GM12873 (cell line): ENCODE data around the gene GPR146.

ENCODE experiments used
- TF ChIP-seq, protein P1 (sequence below): IDR thresholded peaks from 2 replicates; pipeline ENCODE4 v1.5.1; 2012; ENCODE audit warnings: low read depth, mild to moderate bottlenecking, moderate library complexity, low read length, control low read depth; ENCODE audit not compliant: insufficient read depth; ENCODE audit errors: missing control alignments

Gene GPR146

DNA sequence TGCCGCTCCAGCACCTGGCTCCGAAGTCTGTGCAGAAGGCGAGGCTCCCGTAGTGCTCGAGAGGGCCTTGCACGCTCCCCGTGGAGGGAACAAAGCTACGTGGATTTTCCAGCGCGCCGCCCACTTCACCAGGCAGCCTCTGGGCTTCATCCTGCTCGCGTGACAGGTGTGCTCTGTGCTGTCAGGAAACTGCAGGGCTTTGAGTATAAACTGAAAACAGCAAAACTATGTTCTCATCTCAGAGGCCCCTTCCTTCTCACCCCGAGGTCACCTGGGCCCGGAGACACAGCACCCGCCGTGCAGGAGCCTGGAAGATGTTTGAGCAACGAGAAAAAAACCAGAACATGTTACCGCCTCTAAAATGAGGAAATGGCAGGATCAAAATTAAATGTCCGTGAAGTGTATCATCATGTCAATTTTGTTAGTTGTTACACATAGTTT lies 17.6 kb upstream of the GPR146 start:
- TF ChIP-seq, protein P1, sequence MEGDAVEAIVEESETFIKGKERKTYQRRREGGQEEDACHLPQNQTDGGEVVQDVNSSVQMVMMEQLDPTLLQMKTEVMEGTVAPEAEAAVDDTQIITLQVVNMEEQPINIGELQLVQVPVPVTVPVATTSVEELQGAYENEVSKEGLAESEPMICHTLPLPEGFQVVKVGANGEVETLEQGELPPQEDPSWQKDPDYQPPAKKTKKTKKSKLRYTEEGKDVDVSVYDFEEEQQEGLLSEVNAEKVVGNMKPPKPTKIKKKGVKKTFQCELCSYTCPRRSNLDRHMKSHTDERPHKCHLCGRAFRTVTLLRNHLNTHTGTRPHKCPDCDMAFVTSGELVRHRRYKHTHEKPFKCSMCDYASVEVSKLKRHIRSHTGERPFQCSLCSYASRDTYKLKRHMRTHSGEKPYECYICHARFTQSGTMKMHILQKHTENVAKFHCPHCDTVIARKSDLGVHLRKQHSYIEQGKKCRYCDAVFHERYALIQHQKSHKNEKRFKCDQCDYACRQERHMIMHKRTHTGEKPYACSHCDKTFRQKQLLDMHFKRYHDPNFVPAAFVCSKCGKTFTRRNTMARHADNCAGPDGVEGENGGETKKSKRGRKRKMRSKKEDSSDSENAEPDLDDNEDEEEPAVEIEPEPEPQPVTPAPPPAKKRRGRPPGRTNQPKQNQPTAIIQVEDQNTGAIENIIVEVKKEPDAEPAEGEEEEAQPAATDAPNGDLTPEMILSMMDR: no peak

DNA sequence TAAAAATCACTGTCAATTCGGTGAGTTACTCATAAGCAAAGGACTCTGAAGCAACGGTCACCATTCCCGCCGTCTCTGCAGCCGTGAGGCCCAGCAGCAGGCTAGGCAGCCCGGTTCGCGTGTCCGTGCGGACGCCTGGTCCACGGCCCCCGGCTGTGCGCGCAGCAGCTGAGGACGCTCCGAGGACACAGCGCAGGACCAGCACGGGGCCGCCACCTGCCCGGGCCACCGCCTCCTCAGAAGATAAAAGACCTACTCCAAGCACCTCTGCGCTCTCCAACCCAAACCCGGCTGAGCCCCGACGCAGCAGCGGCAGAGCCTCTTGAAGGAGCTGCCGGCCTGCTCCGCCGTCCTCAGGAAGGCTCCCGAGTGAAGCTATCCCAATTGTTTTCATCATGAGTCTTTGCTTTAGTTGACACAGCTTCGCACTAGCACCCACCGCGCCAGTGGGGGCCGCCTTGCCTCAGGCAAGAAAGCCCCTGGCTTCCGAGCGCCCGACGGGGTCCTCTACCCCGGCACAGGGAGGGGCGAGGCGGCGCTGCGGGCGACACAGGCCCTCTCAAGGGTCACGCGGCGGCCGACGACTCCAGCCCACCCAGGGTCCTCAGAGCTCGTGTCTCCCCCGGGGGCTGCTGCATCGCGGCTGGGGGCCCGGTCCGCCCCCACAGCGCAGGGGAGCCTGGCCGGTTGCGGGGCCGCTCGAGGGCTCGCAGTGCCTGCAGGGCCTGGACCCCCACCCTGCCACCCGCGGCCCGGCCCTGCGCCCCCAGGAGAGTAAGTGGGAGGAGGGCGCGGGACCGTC lies 16.9 kb upstream of the GPR146 start:
- TF ChIP-seq, protein P1: no peak

DNA sequence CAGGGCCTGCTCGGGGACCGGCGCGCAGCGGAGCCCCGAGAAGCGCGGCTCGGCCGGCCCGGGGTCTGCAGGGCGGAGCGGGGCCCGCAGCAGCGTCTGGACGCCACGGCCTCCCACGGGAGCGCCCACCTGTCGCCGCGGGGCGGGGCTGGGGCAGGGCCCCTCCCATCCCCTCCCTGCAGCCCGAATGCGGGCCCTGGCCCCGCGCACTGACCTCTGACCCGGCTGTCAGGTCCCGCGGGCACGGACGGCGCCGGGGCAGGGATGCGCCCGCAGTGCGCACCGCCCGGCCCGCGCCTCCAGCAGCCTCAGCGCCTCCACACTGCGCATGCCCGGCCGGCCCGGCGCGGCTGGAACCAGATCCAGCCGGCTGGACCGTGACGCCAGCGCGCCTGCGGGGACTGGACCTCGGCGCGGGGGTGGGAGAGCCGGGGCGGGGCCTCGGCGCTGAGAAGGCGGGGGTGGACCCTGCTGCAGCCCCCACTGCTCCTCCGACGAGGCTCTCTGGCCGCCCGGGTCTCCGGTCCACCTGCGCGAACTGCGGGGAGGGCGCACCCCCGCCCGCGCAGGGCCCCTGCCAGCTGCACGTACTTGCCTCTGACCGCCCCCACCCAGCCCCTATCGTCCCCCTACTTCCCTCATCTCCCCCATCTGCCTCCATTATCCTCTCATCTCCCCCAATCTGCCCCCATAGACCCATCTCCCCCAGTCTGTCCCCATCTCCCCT lies 16.1 kb upstream of the GPR146 start:
- TF ChIP-seq, protein P1: no peak

DNA sequence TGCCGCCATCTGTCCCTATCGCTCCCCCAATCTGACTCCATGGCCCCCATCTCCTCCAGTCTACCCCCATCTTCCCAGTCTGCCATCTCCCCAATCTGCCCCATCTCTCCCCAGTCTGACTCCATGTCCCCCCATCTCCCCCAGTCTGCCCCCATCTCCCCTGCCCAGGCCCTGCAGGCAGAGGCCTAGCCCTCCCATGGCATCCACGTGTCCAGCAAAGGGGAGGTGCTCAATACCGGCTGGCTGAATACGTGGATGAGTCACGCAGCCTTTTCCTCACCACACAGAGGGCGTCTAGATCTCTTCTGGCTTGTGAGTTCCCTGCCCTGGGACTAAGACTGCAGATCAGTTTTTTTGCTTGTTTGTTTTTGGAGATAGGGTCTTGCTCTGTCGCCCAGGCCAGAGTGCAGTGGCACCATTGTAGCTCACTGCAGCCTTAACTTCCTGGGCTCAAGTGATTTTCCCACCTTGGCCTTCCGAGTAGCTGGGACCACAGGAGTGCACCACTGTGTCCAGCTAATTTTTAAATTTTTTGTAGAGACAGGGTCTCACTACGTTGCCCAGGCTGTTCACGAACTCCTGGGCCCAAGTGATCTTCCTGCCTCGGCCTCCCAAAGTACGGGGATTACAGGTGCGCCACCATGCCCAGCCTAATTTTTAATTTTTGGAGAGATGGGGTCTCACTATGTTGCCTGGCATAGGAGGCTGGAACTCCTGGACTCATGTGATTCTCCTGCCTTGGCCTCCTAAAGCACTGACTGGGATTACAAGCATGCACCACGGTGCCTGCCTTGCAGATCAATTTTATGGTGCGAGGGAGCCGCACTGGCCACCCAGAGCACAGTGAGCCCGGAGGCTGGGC lies 15.3 kb upstream of the GPR146 start:
- TF ChIP-seq, protein P1: no peak

DNA sequence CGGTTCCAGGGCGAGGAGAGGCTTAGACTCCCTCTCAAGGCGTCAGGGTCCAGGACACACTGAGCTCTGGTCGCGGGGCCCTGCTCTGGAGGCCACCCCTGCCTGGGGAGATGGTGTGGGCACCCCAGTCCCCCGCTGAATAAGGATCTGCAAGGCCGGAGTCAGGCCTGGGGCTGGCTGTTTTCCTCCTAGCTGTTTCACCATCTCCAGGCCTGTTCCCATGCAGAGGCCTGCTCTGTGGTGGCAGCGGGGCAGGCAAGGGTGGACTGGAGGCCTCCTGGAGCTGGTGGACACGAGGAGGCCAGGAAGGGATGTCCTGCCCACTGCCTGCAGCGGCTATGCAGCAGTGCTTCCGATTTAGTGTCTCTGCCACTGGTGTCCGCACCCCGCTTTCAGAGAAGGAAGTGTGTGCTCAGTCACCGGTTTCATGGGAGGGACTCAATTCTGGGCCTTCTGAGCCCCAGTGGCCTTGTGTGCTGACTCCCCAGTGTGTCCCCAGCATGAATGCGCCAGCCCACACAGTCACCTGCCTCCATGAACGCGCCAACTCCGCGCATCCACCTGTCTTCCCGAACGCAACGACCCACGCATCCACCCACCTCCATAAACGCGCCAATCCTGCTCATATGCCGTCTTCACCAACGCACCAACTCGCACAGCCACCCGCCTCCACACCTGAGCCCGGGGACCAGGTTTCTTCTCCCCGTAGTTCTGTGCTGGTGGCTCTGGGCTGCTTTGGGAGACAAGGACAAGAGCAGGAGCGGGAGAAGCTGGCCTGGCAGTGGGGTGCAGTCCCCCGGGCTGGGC lies 14.5 kb upstream of the GPR146 start:
- TF ChIP-seq, protein P1: no peak

DNA sequence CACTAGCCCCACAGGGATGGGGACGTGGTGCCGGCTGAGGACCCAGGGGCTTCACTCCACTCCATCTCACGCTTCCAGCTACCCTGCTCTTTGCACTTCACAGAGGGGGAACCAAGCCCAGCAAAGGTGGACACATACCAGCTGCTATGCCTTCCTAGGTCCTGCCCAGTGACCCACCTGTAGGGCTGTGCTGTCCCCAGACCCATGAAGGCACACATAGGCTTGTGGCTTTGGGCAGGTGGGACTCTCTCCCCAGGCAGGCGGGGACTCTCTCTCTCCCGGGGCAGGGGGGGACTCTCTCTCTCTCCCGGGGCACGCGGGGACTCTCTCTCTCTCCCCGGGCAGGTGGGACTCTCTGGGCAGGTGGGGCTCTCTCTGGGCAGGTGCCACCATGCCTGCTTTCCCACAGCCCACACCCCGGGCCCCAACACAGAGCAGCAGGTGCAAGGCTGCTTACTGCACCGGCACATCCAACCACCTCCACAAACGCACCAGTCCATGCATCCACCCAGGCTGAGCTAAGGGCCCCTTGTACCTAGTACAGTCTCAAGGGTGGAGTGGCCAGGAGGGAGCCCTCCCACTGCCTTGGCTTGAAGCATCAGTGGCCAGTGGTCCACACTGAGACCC lies 13.8 kb upstream of the GPR146 start:
- TF ChIP-seq, protein P1: no peak
